ENCODE results near the gene ANKRD63.

DNA sequence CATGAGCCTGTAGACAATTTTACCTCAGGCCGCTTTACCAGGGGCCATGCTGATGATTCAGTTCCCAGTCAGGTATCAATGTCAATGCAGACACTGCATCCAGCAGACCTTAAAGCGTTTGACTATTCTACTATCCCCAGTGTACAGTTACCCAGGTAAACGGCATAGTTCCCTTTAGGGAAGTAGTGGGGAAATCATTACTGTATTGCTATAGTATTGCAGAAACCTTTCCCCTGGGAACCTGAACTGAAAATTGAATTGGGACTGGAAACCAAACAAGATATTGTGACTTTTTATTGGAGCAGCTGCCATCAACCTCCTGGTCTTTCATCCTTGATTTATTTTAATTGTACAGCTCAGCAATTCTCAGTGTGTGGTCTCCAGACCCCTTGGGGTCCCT, 34.1 kb upstream of the ANKRD63 start:
- TF ChIP-seq, protein P1, sequence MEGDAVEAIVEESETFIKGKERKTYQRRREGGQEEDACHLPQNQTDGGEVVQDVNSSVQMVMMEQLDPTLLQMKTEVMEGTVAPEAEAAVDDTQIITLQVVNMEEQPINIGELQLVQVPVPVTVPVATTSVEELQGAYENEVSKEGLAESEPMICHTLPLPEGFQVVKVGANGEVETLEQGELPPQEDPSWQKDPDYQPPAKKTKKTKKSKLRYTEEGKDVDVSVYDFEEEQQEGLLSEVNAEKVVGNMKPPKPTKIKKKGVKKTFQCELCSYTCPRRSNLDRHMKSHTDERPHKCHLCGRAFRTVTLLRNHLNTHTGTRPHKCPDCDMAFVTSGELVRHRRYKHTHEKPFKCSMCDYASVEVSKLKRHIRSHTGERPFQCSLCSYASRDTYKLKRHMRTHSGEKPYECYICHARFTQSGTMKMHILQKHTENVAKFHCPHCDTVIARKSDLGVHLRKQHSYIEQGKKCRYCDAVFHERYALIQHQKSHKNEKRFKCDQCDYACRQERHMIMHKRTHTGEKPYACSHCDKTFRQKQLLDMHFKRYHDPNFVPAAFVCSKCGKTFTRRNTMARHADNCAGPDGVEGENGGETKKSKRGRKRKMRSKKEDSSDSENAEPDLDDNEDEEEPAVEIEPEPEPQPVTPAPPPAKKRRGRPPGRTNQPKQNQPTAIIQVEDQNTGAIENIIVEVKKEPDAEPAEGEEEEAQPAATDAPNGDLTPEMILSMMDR (IDR thresholded peaks at IDR 0.05), result no peak
- no peak for TF ChIP-seq POLR2A (IDR thresholded peaks at IDR 0.05)

Data from tibial nerve (tissue), 3 donors.